HG03139 (cell line): Measurements from ENCODE around the gene ACVR1B.

ENCODE experiments used
- ATAC-seq: cut with Tn5 transposase; IDR thresholded peaks from one replicate; pipeline ENCODE4 v1.9.1; 2021; ENCODE audit not compliant: unreplicated experiment

Gene ACVR1B

GRCh38 chr12:51917041-51917590 lies 34.4 kb upstream of the ACVR1B start:
- ATAC-seq = no peak

DNA sequence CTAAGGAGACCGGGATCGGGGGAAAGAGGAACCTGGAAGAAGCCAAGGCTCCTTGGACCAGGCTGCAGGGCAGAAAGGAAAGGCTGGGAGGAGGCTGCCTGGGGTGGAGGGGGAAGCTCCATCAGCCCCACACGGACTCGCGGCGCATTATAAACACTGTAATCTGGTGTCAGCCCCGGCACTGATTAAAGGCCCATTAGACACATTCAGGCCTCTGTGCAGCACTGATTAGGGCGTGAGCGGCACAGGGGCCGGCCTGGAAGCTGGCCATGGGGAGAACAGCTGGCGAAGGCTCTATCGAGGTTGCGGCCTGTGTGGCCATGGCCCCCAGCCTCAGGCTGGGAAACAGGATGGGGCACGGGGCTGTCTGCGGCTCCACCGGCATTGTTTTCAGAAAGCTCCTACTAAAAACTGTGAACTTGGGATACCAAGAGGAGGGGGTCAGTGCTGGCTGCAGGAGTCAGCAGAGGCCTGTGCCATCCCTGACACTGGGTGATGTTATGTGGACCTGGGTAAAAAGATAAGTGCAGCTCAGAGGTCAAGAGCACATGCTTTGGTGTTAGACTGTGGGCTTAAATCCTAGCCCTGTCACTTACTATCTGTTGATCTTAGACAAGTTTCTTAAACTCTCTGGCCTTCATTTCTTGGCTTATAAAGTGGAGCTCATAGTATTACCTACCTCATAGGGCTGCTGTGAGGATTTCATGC lies 33.6 kb upstream of the ACVR1B start:
- no peak for ATAC-seq

- ATAC-seq = no peak
Observed at GRCh38 chr12:51920046-51920445, 31.5 kb upstream of the ACVR1B start.

- ATAC-seq = no peak
Observed at GRCh38 chr12:51921017-51921725, 30.3 kb upstream of the ACVR1B start.

GRCh38 chr12:51922146-51922545 lies 29.4 kb upstream of the ACVR1B start:
- no peak for ATAC-seq

DNA sequence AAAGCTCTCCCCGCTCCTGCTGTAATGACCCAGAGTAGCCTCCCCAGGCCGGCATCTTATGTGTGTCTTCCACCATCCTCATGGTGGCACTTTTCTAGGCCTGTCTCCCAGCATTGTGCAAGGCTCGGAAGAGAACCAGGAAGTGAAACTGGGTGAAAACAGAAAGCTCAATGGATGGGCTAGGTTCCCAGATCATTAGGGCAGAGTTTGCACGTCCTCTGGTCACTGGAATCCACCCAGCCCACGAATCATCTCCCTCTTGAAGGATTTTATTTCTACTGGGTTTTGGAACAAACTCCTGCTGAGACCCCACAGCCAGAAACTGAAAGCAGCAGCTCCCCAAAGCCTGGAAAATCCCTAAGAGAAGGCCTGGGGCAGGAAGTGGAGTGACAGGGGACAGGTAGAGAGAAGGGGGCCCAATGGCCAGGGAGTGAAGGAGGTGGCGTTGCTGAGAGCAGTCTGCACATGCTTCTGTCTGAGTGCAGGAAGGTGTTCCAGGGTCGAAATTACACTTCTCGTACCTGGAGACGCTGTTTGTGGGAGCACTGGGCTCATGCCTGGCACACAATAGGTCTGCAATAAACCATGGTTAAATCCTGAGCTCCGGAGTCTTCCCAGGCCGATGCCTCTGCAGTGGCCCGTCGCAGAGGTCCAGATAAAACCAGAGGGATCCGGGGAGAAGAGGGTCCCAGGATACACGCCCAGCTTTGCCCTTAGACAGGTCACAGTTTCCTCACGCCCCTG lies 28.6 kb upstream of the ACVR1B start:
- ATAC-seq = no peak

DNA sequence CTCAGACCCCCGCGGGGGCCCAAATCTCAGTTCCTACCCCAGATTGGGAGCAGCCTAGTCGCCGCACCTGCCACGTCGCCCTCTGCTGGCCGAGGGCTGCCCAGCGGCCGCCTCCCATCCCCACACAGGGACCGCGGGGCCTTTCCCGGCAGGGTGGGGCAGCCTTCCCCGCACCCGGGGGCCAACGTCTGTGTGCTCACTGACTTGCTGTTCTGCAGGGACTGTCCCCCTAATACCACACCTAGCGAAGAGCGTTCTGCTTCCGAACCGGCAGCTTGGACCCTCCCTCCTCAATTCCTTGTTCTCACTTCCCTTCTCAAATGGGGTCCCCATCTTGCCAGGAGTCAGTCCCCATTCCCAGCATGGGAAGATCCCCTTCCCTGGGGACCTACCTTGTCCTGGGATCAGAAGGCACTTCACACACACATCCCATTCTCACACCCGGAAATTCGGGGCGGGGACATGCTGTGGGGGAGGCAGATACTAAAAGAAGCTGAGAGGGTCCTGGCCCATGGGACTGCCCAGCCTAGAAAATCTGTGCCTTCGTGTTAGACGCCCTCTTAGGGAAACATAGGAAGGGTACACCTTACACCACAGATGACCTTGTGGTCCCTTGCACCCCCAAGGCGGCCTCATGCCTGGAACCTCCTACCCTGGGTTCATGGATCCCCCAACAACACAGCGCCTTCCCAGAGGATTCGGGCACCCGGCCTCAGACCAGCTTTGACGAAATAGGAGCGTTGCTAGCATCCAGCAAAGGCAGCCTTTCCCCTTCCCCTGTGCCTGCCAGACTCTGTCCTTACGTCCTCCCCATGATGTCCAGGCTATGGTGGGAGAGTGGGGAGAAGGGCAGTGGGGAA lies 27.8 kb upstream of the ACVR1B start:
- ATAC-seq = no peak

DNA sequence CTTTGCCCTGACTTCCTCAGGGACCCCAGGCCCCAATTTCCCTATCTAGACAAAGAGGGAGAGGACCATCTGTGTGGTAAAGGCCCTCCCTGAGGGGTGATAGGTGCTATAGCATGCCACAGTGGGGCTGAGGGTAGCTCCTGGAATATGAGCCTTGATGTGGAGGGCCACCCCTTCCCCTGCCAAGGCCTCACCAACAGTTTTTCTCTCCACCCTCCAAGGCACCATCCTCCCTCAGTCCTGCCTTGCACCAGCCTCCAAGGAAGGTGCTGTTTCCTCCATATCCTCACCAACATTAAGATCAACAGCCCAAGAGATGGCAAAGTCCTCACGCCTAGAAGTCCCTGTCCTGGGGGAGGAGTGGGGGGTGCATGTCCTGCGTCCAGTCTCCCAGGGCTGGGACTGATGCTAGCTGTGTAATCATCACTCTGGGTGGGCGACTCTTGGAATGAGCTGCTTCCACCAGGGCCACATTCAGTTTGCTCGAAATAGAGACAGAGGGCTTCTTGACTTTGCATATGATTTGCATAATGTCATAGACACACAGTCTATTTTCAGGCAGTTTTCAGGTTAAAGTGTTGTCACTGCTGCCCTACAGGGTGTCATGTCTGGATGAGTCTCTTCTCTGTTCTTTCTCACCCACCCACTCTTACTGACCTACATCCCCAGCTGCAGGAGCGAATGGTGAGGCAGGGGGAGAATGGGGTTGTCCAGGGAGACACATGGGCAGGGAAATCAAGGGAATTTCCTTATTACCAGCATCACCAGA lies 26.8 kb upstream of the ACVR1B start:
- ATAC-seq = no peak

DNA sequence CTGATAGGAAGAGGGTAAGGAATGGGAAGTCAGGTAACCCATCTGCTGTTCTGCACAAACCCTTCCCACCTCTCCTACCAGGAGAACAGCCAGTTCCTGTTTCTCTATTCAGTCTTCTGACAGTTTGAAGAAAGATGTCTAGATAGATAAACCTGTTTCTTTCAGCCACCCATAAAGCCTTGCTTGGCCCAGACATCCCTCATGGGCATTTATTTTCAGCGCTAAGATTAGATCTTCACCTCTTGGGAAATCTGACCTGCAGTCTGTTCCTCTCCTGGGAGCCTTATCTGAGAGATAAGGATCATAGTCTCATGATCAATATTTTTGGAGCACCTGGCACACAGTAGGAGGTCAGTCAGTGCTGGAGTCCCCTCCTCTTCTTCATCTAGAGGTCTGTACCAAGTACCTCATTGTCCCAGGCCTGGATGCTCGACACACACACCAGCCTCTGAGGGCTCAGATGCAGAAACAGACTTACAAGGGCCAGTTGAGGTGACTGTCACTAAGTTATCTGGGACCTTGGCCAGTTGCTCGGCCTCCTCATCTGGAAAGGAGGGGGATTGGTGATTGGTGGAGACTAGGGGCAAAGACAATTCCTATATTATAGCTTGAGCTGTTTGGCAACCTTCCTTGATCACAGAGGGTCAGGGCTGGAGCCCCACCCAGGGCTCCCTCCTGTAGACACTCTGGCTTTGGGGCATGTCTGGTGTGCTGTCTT lies 26.0 kb upstream of the ACVR1B start:
- ATAC-seq = no peak

- ATAC-seq = no peak
Observed at GRCh38 chr12:51926064-51926632, 25.4 kb upstream of the ACVR1B start.

- ATAC-seq = no peak
Observed at GRCh38 chr12:51926718-51927117, 24.8 kb upstream of the ACVR1B start.

DNA sequence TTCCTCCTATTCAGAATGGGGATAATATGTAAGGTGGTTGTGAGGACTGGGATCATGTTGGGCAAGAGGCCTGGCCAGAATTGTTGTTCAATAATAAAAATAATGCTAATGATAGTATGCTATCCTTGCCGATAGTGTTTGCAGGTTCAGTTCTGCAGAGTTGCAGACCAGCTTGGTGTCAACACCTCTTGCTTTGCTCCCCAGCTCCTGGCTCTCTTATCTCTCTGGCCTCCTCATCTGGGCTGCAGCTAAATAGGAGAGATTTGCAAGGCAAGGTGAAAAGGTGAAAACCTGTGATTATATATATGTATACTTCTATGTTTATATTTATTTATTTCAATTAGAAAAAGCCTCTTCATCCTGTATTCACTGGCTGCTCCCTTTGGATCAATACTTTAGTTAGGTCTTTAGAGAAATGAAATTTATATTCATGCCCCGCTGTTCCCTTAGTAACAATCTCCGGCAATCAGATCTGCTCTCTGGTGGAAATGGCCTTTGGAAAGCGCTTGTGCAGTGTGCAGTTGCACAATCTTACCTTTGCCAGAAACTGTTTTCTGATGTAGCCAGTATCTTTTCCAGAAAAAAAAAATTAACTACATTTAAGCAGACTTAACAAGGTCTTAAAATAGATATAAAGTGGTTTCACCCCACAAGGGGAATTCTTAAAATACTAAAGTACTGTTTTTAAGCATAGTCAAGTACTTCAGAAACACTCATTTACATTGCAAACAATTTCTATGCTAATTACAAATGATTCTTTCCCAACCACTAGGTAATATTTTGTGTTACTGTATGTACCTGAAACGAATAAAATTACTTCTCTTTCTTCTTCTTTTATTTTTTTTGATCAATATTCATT lies 19.1 kb upstream of the ACVR1B start:
- ATAC-seq = no peak

GRCh38 chr12:51934080-51934479 lies 17.4 kb upstream of the ACVR1B start:
- ATAC-seq = no peak

GRCh38 chr12:51937926-51938325 lies 13.6 kb upstream of the ACVR1B start:
- no peak for ATAC-seq

GRCh38 chr12:51938726-51939125 lies 12.8 kb upstream of the ACVR1B start:
- no peak for ATAC-seq

GRCh38 chr12:51941011-51941581 lies 10.4 kb upstream of the ACVR1B start:
- no peak for ATAC-seq

- no peak for ATAC-seq
Observed at GRCh38 chr12:51941604-51942003, 9.9 kb upstream of the ACVR1B start.

DNA sequence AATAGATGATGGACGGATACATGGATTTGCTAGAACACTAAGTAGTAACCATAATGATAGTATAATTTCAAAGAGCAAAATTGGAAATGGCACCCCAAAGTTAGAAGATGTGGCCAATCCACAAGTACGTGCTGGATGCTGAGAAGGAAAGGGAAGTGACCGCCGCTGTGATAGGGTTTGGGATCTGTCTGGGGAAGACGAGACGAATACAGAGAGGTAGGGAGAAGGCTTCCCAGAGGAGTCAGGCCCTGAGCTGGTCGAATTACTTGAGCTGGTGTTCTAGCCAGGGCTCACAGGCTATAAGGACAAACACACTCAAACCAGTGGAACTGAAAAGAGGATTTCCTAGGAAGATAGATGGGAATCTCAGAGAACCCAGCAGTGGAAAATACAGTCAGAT lies 9.4 kb upstream of the ACVR1B start:
- no peak for ATAC-seq
